Endodermal cell (in vitro differentiated cells): Measurements from ENCODE around the gene PRMT7. TPM values are rescaled to one million over a fixed set of nuclear protein-coding genes. Genes with fewer than 3 reads are reported as not detected.

Source experiments
- DNase-seq: peaks from one replicate; pipeline ENCODE4 v3.0.0-alpha.2; 2017
- H3K27ac ChIP-seq: 2 replicates; pipeline ENCODE4 v1.5.1; 2013; ENCODE audit warnings: mild to moderate bottlenecking, low read depth, low read length, moderate library complexity
- H3K27me3 ChIP-seq: 2 replicates; pipeline ENCODE4 v1.6.1; 2013; ENCODE audit warnings: mild to moderate bottlenecking, low read length, moderate library complexity; ENCODE audit not compliant: insufficient read depth, control insufficient read depth, poor library complexity, severe bottlenecking
- H3K36me3 ChIP-seq: 2 replicates; pipeline ENCODE4 v1.7.0; 2013; ENCODE audit warnings: mild to moderate bottlenecking, low read length, moderate library complexity; ENCODE audit not compliant: control insufficient read depth, insufficient read depth
- H3K4me1 ChIP-seq: one replicate; pipeline ENCODE4 v1.7.0; 2013; ENCODE audit warnings: low read length; ENCODE audit not compliant: control insufficient read depth, insufficient read depth
- H3K4me3 ChIP-seq: 2 replicates; pipeline ENCODE4 v1.5.1; 2013; ENCODE audit warnings: mild to moderate bottlenecking, low read length, moderate library complexity
- H3K9ac ChIP-seq: 2 replicates; pipeline ENCODE4 v1.6.1; 2013; ENCODE audit warnings: mild to moderate bottlenecking, low read length, moderate library complexity; ENCODE audit not compliant: poor library complexity, severe bottlenecking; ENCODE audit errors: extremely low read depth
- H3K9me3 ChIP-seq: 2 replicates; pipeline ENCODE4 v1.6.1; 2013; ENCODE audit warnings: mild to moderate bottlenecking, low read length, moderate library complexity; ENCODE audit not compliant: control insufficient read depth
- H3K27ac Mint-ChIP-seq: 2 replicates; pipeline ENCODE4 v1.8.0; 2020; ENCODE audit warnings: mixed read lengths
- H3K27me3 Mint-ChIP-seq: 2 replicates; pipeline ENCODE4 v1.8.0; 2021; ENCODE audit warnings: mild to moderate bottlenecking, mixed read lengths; ENCODE audit not compliant: insufficient read depth
- H3K36me3 Mint-ChIP-seq: 2 replicates; pipeline ENCODE4 v1.8.0; 2020; ENCODE audit warnings: low read depth, mixed read lengths
- H3K4me1 Mint-ChIP-seq: 2 replicates; pipeline ENCODE4 v1.8.0; 2020; ENCODE audit warnings: mixed read lengths
- H3K4me3 Mint-ChIP-seq: 2 replicates; pipeline ENCODE4 v1.8.0; 2020; ENCODE audit warnings: mild to moderate bottlenecking, moderate library complexity, mixed read lengths
- H3K9me3 Mint-ChIP-seq: 2 replicates; pipeline ENCODE4 v1.8.0; 2020; ENCODE audit warnings: mild to moderate bottlenecking, mixed read lengths
- WGBS, 2 experiments: methylation state at CpG; one replicate each; pipeline versions ENCODE4 v1.1.5 to v1.1.7; 2013; ENCODE audit warnings: missing lambda C conversion rate in 2 of 2, mixed read lengths in 1 of 2; ENCODE audit not compliant: insufficient coverage in 1 of 2, insufficient read length in 1 of 2; 5-methylcytosine and 5-hydroxymethylcytosine counted together
- total RNA-seq, 2 donors: library from RNA; stranded (reverse); fragmentation: NEBNext Ultra II Directional in 1 of 2; extraction: Animal tissue kit (Norgen Biotek cat#: 25700) in 1 of 2; gene quantifications; 2 replicates in 1 of 2; 3 replicates in 1 of 2; pipeline ENCODE4 v1.2.1, GENCODE V29; 2021
- TF ChIP-seq, protein P1 (sequence below): fragments of 200-600 bp; sonication (generic); conservative IDR thresholded peaks from 2 replicates; pipeline ENCODE4 v1.5.0; 2021; ENCODE audit warnings: antibody characterized with exemption, mild to moderate bottlenecking

The PRMT7 gene
- total RNA-seq, 2 donors from 2014 or later: 63.9 to 68.5 TPM

- H3K36me3 ChIP-seq: no peaks in the 10 kb centered on the region
- H3K27ac Mint-ChIP-seq: no peak overlapping the region
- no peak overlapping the region for H3K27ac ChIP-seq
- peaks cover 4% of the 10 kb centered on the region for H3K4me1 ChIP-seq
- peaks cover 16% of the 10 kb centered on the region for H3K4me1 Mint-ChIP-seq
- no peak overlapping the region for H3K4me3 Mint-ChIP-seq
- no peaks in the 10 kb centered on the region for H3K27me3 ChIP-seq
- H3K9me3 ChIP-seq: no peaks in the 10 kb centered on the region
- H3K9me3 Mint-ChIP-seq: no peaks in the 10 kb centered on the region
- no peak overlapping the region for H3K4me3 ChIP-seq
- no peaks in the 10 kb centered on the region for H3K36me3 Mint-ChIP-seq
- no peak for DNase-seq
- TF ChIP-seq, protein P1, sequence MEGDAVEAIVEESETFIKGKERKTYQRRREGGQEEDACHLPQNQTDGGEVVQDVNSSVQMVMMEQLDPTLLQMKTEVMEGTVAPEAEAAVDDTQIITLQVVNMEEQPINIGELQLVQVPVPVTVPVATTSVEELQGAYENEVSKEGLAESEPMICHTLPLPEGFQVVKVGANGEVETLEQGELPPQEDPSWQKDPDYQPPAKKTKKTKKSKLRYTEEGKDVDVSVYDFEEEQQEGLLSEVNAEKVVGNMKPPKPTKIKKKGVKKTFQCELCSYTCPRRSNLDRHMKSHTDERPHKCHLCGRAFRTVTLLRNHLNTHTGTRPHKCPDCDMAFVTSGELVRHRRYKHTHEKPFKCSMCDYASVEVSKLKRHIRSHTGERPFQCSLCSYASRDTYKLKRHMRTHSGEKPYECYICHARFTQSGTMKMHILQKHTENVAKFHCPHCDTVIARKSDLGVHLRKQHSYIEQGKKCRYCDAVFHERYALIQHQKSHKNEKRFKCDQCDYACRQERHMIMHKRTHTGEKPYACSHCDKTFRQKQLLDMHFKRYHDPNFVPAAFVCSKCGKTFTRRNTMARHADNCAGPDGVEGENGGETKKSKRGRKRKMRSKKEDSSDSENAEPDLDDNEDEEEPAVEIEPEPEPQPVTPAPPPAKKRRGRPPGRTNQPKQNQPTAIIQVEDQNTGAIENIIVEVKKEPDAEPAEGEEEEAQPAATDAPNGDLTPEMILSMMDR: no peak
- no peak overlapping the region for H3K9ac ChIP-seq
- no peaks in the 10 kb centered on the region for H3K27me3 Mint-ChIP-seq
- 89 to 92% methylated on average over 9 to 11 of the region's 11 CpGs for WGBS, 2 experiments
Observed at GRCh38 chr16:68377667-68378393, 67.0 kb downstream of the PRMT7 start.

- TF ChIP-seq, protein P1: no peak
- Histone ChIP-seq H3K36me3 (no peaks in the 10 kb centered on the region), H3K4me1 (peaks cover 4% of the 10 kb centered on the region), H3K27me3 (no peaks in the 10 kb centered on the region), H3K9me3 (no peaks in the 10 kb centered on the region), H3K9ac (no peak overlapping the region), H3K4me3 (no peak overlapping the region), H3K27ac (no peak overlapping the region)
- H3K4me3 Mint-ChIP-seq: no peak overlapping the region
- 90 to 95% methylated on average over 10 to 13 of the region's 13 CpGs for WGBS, 2 experiments
- peaks cover 24% of the 10 kb centered on the region for H3K4me1 Mint-ChIP-seq
- no peaks in the 10 kb centered on the region for H3K9me3 Mint-ChIP-seq
- DNase-seq: no peak
- H3K27ac Mint-ChIP-seq: no peak overlapping the region
- H3K27me3 Mint-ChIP-seq: no peaks in the 10 kb centered on the region
- H3K36me3 Mint-ChIP-seq: no peaks in the 10 kb centered on the region
Observed at GRCh38 chr16:68378436-68379415, 67.9 kb downstream of the PRMT7 start.

DNA sequence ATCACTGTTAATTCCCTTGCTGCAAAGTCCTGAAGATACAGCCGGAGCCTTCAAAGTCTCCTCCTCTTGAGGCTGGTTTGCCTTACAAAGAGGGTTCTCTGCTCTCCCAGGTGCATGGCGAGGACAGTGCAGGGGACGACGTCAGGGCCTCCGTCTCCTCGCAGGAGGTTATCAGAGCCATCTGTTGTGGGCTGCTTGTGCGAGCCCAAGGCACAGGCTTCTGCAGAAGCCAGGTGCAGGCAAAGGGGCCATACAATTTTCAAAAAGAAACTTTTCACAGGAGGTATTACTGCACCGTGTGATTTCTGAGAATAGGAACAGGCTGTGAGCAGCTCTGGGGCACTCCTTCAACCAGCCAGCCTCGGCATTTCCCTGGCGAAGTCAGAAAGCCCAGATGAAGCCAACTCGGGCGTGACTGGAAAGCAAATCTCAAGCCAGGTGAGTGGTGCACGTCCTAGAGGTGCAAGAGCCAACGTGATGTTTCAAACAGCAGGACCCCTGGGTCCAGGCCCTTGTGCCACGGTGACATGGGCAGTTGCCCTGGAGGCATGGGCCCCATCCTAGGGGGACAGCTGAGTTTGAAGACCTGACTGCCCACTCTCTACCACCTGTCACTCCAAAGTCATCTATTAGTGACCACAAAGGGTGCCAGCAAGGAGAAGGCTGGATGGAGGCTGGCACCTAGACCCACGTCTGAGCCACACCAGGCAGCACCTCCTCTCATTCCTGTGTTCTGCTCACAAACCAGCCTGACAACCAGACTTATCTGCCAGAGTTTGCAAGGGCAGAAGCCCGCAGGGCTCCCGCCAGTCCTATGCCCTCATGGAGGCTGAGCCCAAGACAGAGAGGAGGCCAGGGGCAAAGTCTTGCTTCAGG lies 68.9 kb downstream of the PRMT7 start:
- H3K4me3 Mint-ChIP-seq: no peak overlapping the region
- no peaks in the 10 kb centered on the region for H3K36me3 ChIP-seq
- no peaks in the 10 kb centered on the region for H3K27me3 ChIP-seq
- H3K9ac ChIP-seq: no peak overlapping the region
- no peaks in the 10 kb centered on the region for H3K36me3 Mint-ChIP-seq
- no peaks in the 10 kb centered on the region for H3K27me3 Mint-ChIP-seq
- peaks cover 9% of the 10 kb centered on the region for H3K4me1 ChIP-seq
- no peak for DNase-seq
- TF ChIP-seq, protein P1: no peak
- no peaks in the 10 kb centered on the region for H3K9me3 ChIP-seq
- no peak overlapping the region for H3K4me3 ChIP-seq
- H3K27ac Mint-ChIP-seq: no peak overlapping the region
- H3K9me3 Mint-ChIP-seq: no peaks in the 10 kb centered on the region
- peaks cover 26% of the 10 kb centered on the region for H3K4me1 Mint-ChIP-seq
- H3K27ac ChIP-seq: no peak overlapping the region
- WGBS, 2 experiments: 89 to 94% methylated on average over 17 to 18 of the region's 18 CpGs
